ENCODE measurements around the gene RNF4. TPM values are rescaled to one million over a fixed set of nuclear protein-coding genes. Genes with fewer than 3 reads are reported as not detected.
"Not testable (repeated sequence)": the region's sequence is repeated elsewhere in the genome, so short reads cannot be mapped to it uniquely, and the experiment has no call there.

RNF4 gene
- total RNA-seq, 1 experiment from 2014 or later, result 89.0 TPM

DNA sequence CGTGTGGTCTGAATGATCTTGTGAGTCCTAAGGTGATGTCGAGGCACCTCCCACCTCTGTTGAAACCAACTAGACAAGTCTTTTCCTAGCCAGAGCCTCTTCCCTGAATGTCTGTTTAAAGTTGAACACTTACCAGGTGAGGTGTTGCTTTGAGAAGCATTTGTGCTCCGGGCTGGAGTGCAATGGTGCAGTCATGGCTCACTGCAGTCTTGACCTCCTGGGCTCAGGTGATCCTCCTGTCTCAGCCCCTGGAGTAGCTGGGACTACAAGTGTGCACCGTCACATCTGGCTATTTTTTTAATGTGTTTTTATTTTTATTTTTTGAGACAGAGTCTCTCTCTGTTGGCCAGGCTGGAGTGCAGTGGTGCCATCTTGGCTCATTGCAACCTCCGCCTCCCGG lies 18.1 kb downstream of the RNF4 start:
- no peak for DNase-seq (ENCODE audit: low read depth)

DNA sequence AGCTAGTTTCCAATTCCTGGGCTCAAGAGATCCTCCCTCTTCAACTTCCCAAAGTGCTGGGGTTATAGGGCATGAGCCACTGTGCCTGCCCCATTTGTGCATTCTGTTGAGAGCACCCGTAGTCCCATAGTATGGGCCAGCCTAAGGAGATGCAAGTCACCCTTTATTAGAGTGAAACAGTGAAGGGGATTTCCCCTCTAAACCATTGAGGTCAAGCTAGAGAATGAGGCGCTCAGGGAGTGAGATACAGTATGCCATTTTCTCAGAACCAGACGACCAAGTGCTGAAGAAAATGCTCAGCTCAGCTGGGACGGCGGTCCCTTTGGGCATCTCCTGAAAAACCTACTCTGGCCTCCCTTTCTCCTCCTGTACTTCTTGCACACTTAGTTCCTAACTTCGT lies 18.7 kb downstream of the RNF4 start:
- DNase-seq (ENCODE audit: low read depth), result no peak

- no peak for DNase-seq (ENCODE audit: low read depth)
Observed at GRCh38 chr4:2489081-2489805, 20.3 kb downstream of the RNF4 start.

DNA sequence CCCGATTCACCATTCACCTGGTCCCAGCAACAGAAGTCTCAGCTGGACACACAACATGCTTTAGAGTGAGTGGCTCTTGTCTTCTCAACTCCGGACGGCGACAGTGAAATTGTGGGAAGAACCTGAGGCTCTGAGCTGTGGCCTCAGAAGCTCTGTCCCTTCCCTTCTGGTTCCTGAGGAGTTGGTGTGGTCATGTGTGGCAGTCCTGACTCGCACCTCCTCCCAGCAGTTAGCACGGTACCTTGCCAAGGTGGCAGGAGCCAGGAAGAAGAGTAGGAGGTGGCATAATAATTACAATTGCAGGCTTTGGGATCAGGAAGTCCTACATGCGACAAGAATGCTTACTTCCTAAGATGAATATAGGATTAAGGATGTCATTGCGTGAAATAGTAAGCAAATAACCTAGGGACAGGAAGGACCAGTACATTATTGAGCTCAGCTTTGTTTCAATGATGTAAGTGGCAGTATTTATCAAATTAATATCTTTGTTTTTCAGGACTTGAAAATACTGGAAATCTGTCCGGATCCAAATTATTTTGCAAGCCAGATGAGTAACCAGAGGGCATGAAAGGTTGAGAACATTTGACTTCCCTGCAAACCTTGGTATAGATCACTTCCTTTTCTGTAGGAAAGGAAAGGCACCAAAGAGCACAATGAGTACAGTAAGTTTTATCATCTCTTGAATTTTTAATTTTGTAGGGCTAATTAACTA lies 21.1 kb downstream of the RNF4 start:
- DNase-seq (ENCODE audit: low read depth), result no peak

- DNase-seq (ENCODE audit: low read depth), result no peak
Observed at GRCh38 chr4:2492970-2493369, 24.1 kb downstream of the RNF4 start.

DNA sequence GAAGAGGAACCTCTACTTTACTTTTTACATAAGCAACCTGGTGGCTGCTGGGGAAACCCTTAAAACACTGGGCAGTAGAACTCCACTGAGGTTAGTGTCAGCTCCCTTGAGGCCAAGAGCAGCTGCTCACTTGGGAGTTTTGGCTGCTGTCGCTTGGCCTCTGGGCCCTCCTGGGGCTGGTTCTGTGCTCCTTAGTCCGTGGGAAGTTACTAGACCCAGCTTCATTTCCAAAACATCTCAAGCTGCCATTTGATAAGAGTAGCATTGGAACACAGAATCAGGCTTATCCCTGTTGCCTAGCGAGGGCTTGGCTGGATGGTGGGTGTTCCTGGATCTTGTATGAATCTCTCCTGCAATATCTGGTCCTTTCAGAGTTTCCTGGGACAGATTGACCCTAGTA lies 26.1 kb downstream of the RNF4 start:
- DNase-seq (ENCODE audit: low read depth), result no peak

DNA sequence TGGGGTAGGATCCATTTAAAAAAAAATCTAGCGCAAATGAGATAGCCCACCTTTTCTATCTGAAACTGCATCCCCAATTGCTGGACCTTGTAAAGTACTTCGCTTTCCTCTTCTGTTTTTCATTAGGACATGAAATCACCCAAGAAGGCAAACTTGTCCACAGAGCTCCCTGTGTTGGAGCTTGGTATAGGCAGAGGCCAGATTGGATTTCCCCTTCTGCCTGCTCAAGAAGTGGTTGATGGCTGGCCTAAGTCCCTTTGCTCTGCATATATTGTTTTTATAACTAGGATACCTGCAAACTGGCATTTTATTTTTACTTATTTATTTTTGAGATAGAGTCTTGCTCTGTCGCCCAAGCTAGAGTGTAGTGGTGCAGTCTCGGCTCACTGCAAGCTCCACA lies 28.4 kb downstream of the RNF4 start:
- DNase-seq (ENCODE audit: low read depth), result no peak

DNA sequence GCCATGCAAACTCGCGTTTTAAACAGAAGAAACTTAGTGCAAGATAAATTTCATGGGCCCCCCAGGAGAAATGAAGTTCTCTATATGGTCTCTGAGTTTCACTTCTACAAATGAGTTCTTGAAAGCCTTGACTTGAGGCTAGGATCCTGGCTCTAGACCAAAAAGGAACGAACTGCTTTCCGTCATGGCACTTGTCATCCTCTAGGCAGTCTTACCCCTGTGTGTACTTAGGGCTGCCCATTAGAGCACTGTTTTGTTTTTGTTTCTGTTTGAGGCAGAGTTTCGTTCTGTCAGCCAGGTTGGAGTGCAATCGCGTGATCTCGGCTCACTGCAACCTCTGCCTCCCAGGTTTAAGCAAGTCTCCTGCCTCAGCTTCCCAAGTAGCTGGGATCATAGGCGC lies 29.0 kb downstream of the RNF4 start:
- DNase-seq (ENCODE audit: low read depth), result no peak

- DNase-seq (ENCODE audit: low read depth), result no peak
Observed at GRCh38 chr4:2500547-2500946, 31.6 kb downstream of the RNF4 start.

DNA sequence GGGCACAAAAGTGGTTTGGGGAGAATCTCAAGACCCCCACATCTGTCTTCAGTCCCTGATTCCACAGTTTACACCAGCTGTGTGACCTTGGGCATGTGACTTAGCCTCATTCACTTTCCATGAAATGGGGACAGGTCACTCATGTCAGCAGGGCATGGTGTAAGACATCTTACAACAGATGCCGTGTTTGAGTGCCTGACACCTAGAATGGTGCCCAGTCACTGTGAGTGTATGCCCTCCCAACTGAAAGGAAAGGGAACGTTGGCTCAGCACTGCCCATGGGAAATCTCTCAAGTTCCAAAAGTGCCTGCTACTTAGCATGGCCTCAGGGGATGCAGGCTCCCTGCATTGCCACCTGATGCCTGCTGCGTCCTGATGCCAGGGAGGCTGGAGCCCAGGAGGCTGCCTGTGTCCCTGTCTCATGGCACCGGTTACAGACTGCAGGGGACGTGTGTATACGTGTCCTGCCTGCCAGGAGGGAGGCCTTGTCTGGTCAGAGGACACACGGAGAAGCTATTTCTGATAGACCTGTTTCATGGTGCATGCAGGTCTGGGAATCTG lies 32.2 kb downstream of the RNF4 start:
- DNase-seq (ENCODE audit: low read depth), result no peak

DNA sequence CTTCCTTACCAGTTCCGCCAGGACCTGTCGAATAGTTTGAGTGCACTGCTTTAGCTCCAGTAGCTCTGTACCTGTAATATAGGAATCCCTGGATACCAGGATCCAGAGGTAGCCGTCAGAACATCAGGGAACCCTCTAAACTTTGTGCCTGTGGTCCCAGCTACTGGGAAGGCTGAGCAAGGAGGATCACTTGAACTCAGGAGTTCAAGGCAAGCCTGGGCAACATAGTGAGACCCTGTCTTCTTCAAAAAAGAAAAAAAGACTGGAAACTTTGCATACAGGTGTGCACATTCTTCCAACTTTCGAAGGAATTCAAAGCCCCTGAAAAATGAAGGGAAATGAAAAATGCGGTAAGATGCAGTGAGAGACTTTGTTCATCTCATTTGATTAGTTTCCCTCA lies 34.9 kb downstream of the RNF4 start:
- DNase-seq (ENCODE audit: low read depth), result no peak

GRCh38 chr4:2507259-2507658 lies 38.4 kb downstream of the RNF4 start:
- DNase-seq (ENCODE audit: low read depth), result no peak

DNA sequence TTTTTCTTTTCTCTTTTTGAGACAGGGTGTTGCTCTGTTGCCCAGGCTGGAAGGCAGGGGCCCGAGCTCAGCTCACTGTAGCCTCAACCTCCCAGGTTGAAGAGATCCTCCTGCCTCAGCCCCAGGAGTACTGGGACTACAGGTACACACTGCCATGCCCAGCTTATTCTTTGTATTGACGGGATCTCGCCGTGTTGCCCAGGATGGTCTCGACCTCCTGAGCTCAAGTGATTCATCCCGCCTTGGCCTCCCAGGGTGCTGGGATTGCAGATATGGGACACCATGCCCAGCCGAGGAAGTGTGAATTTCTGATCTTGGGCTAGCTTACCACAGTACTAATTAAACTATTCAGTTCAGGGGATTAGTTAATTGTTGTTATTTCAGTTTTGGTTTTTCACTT lies 38.9 kb downstream of the RNF4 start:
- DNase-seq (ENCODE audit: low read depth), result peak; percentile 30

DNA sequence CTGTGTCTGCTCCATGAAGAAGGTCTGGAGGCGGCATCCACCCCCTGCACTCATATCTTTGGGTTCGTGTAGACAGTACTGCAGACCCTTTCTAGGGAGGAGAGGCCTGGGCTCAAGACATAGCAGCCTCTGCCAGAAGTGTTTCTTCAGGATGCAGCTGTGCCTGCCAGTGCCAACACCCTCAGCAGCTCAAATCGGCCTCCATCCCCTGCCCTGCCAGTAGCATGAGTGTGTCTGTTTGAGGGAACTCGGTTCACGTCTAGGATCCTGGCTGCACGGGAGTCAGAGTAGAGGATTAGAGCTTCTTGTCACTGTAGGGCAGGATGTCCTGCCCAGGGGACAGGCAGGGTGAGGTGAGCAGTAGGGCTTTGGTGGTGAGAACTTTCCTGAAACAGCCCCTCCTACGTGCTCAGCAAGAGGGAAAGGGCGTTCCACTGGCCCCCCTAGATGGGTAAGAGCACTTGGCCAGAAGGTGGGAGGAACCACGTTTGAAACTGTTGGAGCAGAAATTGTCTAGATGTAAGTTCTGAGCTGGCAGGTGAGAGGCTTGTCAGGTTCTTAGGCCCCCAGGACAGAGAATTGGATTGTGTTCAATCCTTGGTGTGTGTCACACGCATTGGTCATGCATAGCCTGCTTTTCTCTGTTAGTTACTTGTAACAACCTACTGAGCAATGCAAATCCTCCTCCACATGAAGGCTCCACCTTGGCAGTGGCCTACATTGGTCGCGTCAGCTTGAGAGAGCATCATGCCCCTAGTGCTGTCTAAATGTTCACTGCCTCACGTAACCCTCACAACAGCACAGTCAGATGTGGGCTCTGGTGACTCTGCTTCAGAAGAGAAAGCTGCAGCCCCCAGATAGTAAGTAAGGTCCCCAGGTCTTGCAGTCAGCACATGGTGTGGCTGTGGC lies 41.7 kb downstream of the RNF4 start:
- DNase-seq (ENCODE audit: low read depth), result no peak

DNA sequence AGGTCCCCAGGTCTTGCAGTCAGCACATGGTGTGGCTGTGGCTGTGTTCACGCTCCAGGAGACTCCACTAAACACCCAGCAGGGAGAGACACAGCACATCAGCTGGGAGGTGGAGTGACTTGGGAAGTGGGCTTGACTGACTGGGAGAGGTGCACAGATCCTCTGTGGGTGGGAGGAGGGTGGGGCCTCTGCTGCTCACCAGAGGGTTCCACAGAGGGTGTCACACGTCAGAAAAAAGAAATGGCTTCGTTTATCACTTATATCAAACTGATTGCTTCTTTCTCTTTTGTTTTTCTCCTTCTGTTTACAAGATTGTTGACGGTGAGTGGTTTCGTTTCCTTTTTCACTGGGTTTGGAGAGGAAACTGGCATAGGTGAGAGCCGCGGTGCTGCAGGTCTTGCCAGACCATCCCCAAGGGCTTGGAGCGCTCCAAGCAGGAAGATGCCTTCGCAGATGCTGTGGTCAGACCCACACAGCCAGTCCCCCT lies 42.8 kb downstream of the RNF4 start:
- DNase-seq (ENCODE audit: low read depth), result no peak

DNA sequence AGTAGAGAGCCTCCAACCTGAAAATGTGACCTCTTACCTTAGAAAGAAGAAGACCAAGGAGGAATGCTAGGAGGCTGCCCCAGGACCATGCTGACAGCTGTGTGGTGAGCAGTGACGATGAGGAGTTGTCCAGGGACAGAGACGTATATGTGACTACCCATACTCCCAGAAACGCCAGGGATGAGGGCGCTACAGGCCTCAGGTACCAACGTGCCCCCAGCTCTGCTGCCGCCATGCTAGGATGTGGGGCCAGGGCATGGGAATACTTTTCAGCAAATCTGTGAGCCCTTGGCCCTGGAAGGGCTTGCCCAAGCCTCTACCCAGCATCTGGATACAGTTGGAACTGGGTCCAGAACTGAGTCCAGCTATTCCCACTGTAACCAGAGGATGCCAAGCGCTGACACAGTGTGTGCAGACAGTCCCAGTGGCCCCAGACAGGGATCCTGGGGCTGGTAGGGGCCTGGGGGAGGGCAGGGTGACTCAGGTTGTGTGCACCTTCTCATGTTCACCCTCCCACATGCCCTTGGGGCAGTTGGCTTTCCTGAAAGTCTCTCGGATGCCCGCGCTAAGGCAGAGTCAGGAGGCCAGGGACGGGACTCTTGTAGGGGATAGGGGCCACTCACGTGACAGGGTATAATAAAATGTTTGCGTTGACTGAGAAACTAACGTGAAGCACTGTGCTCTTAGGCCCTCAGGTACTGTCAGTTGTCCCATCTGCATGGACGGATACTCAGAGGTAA lies 43.7 kb downstream of the RNF4 start:
- no peak for DNase-seq (ENCODE audit: low read depth)

- not testable (repeated sequence) for DNase-seq (ENCODE audit: low read depth)
Observed at GRCh38 chr4:2514193-2514592, 45.3 kb downstream of the RNF4 start.

DNA sequence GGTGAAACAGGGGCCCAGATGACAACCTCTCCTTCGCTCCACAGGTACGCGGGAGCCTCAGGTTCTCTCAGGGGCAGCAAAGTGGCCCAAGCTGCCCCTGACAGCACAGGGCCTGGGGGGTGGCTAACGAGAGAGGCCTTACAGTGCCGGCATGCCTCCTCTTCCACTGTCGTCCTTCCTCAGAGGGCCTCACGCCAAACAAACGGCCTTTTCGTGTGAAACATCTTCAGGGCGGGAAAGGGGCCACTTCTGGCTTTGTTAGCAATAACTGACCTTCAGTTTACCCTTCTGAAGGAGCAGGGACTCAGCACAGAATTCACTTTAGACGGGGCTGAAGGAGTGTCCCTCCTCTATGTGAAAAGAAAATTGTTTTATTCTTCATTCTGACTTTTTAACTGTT lies 46.0 kb downstream of the RNF4 start:
- not testable (repeated sequence) for DNase-seq (ENCODE audit: low read depth)

GRCh38 chr4:2515830-2516550 lies 47.1 kb downstream of the RNF4 start:
- no peak for DNase-seq (ENCODE audit: low read depth)

- DNase-seq (ENCODE audit: low read depth), result no peak
Observed at GRCh38 chr4:2516635-2517034, 47.7 kb downstream of the RNF4 start.

GRCh38 chr4:2526559-2526958 lies 57.7 kb downstream of the RNF4 start:
- DNase-seq (ENCODE audit: low read depth), result no peak

Data from Daoy (cell line).